ENCODE data around the gene CRIM1. TPM values are rescaled to one million over a fixed set of nuclear protein-coding genes. Genes with fewer than 3 reads are reported as not detected.

Gene CRIM1
- total RNA-seq, 1 experiment from 2014 or later: 27.6 TPM

- no peak overlapping the region for H3K4me3 Mint-ChIP-seq
- Histone ChIP-seq H3K9ac (ENCODE audit: extremely low read depth, insufficient read length, low read length) (no peak overlapping the region), H4K91ac (ENCODE audit: insufficient read length, low read depth, low read length) (no peak overlapping the region), H3K4me1 (ENCODE audit: insufficient read depth, low read length) (no peaks in the 10 kb centered on the region), H2AFZ (ENCODE audit: low read length) (no peak overlapping the region), H2BK20ac (ENCODE audit: low read depth, low read length, poor library complexity, severe bottlenecking) (no peak overlapping the region), H3T11ph (ENCODE audit: low read length) (no peak overlapping the region), H3K79me1 (ENCODE audit: insufficient read depth, low read depth, low read length, poor library complexity, severe bottlenecking) (no peaks in the 10 kb centered on the region), H3K79me2 (ENCODE audit: insufficient read depth, low read length) (no peaks in the 10 kb centered on the region), H3K9me3 (ENCODE audit: control insufficient read depth, low read depth, low read length) (peaks cover 4% of the 10 kb centered on the region), H4K20me1 (ENCODE audit: control insufficient read depth, insufficient read depth, insufficient read length) (no peaks in the 10 kb centered on the region), H4K5ac (ENCODE audit: insufficient read length, low read depth, low read length) (no peak overlapping the region), H2BK15ac (ENCODE audit: low read depth, low read length) (no peak overlapping the region), H3K23ac (ENCODE audit: insufficient read length, low read depth, low read length) (no peak overlapping the region), H3K18ac (ENCODE audit: insufficient read length, low read depth, low read length) (no peak overlapping the region), H2BK5ac (ENCODE audit: insufficient read length, low read length) (no peak overlapping the region), H2BK120ac (ENCODE audit: low read depth, low read length, poor library complexity, severe bottlenecking) (no peak overlapping the region), H3K23me2 (ENCODE audit: insufficient read length, low read depth, low read length, poor library complexity, severe bottlenecking) (no peaks in the 10 kb centered on the region), H3K14ac (ENCODE audit: insufficient read depth, low read length) (no peak overlapping the region), H2BK12ac (ENCODE audit: insufficient read length, low read depth, low read length) (no peak overlapping the region), H3K56ac (ENCODE audit: insufficient read length, low read depth, low read length) (no peak overlapping the region), H3K27me3 (ENCODE audit: insufficient read depth, low read length) (no peaks in the 10 kb centered on the region), H3K27ac (ENCODE audit: insufficient read length, low read depth, low read length) (no peak overlapping the region), H4K8ac (replicated peaks; ENCODE audit: insufficient read length, low read depth, low read length) (no peak overlapping the region), H2AK5ac (ENCODE audit: insufficient read length, low read length) (no peak overlapping the region), H3K4me2 (ENCODE audit: insufficient read depth, insufficient read length, low read length) (no peak overlapping the region), H3K4ac (ENCODE audit: low read depth, low read length) (no peak overlapping the region)
- TF ChIP-seq CTCF (conservative IDR thresholded peaks at IDR 0.05): no peak
- no peak for DNase-seq
- H3K4me1 Mint-ChIP-seq: peaks cover 2 to 7% of the 10 kb centered on the region in 2 experiments; a peak in 1 of 4 replicates
- H3K9me3 Mint-ChIP-seq: peaks cover 11 to 18% of the 10 kb centered on the region in 2 experiments
- WGBS (ENCODE audit: extremely low coverage, insufficient read length, low lambda C conversion rate): no CpG with 5 or more reads among the region's 4 CpGs
- H3K36me3 Mint-ChIP-seq (ENCODE audit: insufficient read depth in 1 of 3, low read depth in 3 of 3): peaks cover 47 to 89% (median 70%) of the 10 kb centered on the region in 3 experiments
- no peaks in the 10 kb centered on the region for H3K27me3 Mint-ChIP-seq (ENCODE audit: low read depth)
- H3K27ac Mint-ChIP-seq: no peak overlapping the region
Measured at GRCh38 chr2:36478999-36479398, 123.4 kb downstream of the CRIM1 start.
